Tibial artery (tissue), 4 donors: ENCODE measurements around the gene ANKRD24.
A peak's percentile ranks its signal among the peaks of the same experiment; 100 is the strongest.
"Not testable (repeated sequence)": the region's sequence is repeated elsewhere in the genome, so short reads cannot be mapped to it uniquely, and the experiment has no call there.

Source experiments
- DNase-seq, 2 donors: peaks; one replicate each; pipeline ENCODE4 v3.0.0-alpha.2; 2019
- H3K27ac ChIP-seq, 2 donors: fragments of 200-600 bp; sonication (generic) in 1 of 2; 1 replicate in 1 of 2; 2 replicates in 1 of 2; pipeline ENCODE4 v1.5.1; 2018 to 2019; ENCODE audit warnings: mild to moderate bottlenecking in 1 of 2
- H3K27me3 ChIP-seq, 2 donors: fragments of 200-600 bp; sonication (generic) in 1 of 2; one replicate each; pipeline versions ENCODE4 v1.5.1 to v1.6.0; 2016 to 2019
- H3K36me3 ChIP-seq, 3 donors: fragments of 200-600 bp; sonication (generic) in 2 of 3; one replicate each; pipeline ENCODE4 v1.5.1; 2016 to 2019; ENCODE audit warnings: mild to moderate bottlenecking in 2 of 3
- H3K4me1 ChIP-seq, 4 donors: fragments of 200-600 bp; sonication (generic) in 2 of 4; 1 replicate in 3 of 4; 2 replicates in 1 of 4; pipeline ENCODE4 v1.5.1; 2016 to 2019
- H3K4me3 ChIP-seq, 2 donors: fragments of 200-600 bp; sonication (generic) in 1 of 2; 1 replicate in 1 of 2; 2 replicates in 1 of 2; pipeline ENCODE4 v1.5.1; 2018 to 2019; ENCODE audit warnings: mild to moderate bottlenecking in 2 of 2
- H3K9me3 ChIP-seq, 3 donors: fragments of 200-600 bp; sonication (generic) in 1 of 3; one replicate each; pipeline ENCODE4 v1.5.1; 2016 to 2019
- intact Hi-C: fragments of 100-400 bp; cut with DNase I; formaldehyde crosslinking; loops from one replicate; pipeline ENCODE4 v1.15.0; 2023; ENCODE audit warnings: low total_unique reads
- TF ChIP-seq, protein P1 (sequence below), 2 experiments: fragments of 200-600 bp in 1 of 2; fragments of 450-650 bp in 1 of 2; IDR thresholded peaks; one replicate each; pipeline ENCODE4 v1.5.1; 2017 to 2019; ENCODE audit warnings: antibody characterized with exemption in 2 of 2, mild to moderate bottlenecking in 1 of 2, moderate library complexity in 1 of 2

The ANKRD24 gene

GRCh38 chr19:4228765-4229178, 46.3 kb downstream of the ANKRD24 start:
- intact Hi-C loops = no loop called here
- Histone ChIP-seq H3K27ac (no peak overlapping the region), H3K4me3 (no peak overlapping the region), H3K9me3 (no peaks in the 10 kb centered on the region), H3K27me3 (peaks cover 0 to 62% of the 10 kb centered on the region in 2 donors), H3K36me3 (no peaks in the 10 kb centered on the region), H3K4me1 (no peaks in the 10 kb centered on the region)
- TF ChIP-seq, protein P1, sequence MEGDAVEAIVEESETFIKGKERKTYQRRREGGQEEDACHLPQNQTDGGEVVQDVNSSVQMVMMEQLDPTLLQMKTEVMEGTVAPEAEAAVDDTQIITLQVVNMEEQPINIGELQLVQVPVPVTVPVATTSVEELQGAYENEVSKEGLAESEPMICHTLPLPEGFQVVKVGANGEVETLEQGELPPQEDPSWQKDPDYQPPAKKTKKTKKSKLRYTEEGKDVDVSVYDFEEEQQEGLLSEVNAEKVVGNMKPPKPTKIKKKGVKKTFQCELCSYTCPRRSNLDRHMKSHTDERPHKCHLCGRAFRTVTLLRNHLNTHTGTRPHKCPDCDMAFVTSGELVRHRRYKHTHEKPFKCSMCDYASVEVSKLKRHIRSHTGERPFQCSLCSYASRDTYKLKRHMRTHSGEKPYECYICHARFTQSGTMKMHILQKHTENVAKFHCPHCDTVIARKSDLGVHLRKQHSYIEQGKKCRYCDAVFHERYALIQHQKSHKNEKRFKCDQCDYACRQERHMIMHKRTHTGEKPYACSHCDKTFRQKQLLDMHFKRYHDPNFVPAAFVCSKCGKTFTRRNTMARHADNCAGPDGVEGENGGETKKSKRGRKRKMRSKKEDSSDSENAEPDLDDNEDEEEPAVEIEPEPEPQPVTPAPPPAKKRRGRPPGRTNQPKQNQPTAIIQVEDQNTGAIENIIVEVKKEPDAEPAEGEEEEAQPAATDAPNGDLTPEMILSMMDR (IDR thresholded peaks at IDR 0.05) = no peak
- no peak for DNase-seq

- peaks cover 0 to 68% of the 10 kb centered on the region in 2 donors for H3K27me3 ChIP-seq
- no peaks in the 10 kb centered on the region for H3K9me3 ChIP-seq
- H3K4me3 ChIP-seq = no peak within 1 kb of the TSS
- TF ChIP-seq, protein P1 (IDR thresholded peaks at IDR 0.05) = no peak
- H3K4me1 ChIP-seq = no peaks in the 10 kb centered on the region
- H3K27ac ChIP-seq = no peak within 1 kb of the TSS
- DNase-seq = peak in 1 of 2 donors; percentile 27
- intact Hi-C loops = no loop called here
- no peaks in the 10 kb centered on the region for H3K36me3 ChIP-seq
Observed at GRCh38 chr19:4229179-4229931, 46.9 kb downstream of the ANKRD24 start, which contains the start of gene EBI3. Gene EBI3, plus strand, starts transcription at chr19:4229523. Its CDS starts 28 bp downstream, at chr19:4229551.

DNA sequence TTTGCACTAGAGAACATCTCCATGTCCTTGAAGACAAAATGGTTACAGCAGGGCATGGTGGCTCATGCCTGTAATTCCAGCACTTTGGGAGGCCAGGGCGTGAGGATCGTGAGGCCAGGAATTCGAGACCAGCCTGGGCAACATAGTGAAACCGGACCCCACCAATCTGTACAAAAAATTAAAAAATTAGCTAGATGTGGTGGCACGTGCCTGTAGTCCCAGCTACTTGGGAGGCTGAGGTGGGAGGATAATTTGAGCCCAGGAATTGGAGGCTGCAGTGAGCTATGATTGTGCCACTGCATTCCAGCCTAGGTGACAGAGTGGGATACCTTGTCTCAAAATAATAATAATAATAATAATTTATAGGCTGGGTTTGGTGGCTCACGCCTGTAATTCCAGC, 47.7 kb downstream of the ANKRD24 start:
- H3K27me3 ChIP-seq = peaks cover 0 to 77% of the 10 kb centered on the region in 2 donors
- intact Hi-C loops = not testable (repeated sequence)

DNA sequence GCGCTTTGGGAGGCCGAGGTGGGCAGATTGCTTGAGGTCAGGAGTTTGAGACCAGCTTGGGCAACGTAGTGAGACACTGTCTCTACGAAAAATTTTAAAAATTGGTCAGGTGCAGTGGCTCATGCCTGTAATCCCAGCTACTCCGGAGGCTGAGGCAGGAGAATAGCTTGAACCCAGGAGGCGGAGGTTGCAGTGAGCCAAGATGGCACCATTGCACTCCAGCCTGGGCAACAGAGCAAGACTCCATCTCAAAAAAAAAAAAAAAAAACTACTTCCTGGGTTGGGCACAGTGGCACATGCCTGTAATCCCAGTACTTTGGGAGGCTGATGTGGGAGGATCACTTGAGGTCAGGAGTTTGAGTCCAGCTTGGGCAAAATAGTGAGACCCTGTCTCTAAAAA, 49.0 kb downstream of the ANKRD24 start:
- H3K9me3 ChIP-seq, H3K4me3 ChIP-seq, DNase-seq, intact Hi-C loops, H3K36me3 ChIP-seq, H3K4me1 ChIP-seq, H3K27ac ChIP-seq: not testable (repeated sequence)
- H3K27me3 ChIP-seq = peaks cover 0 to 79% of the 10 kb centered on the region in 2 donors

More for the DNA sequence above, 47.7 kb downstream of the ANKRD24 start:
- H3K36me3 ChIP-seq, H3K9me3 ChIP-seq, DNase-seq, H3K27ac ChIP-seq, H3K4me3 ChIP-seq, H3K4me1 ChIP-seq: not testable (repeated sequence)

GRCh38 chr19:4232139-4232538, 49.6 kb downstream of the ANKRD24 start:
- DNase-seq, H3K9me3 ChIP-seq, H3K36me3 ChIP-seq, H3K4me3 ChIP-seq, intact Hi-C loops, H3K27ac ChIP-seq, H3K4me1 ChIP-seq: not testable (repeated sequence)
- H3K27me3 ChIP-seq = peaks cover 0 to 81% of the 10 kb centered on the region in 2 donors

- no peak overlapping the region for H3K27ac ChIP-seq
- intact Hi-C loops = no loop called here
- no peaks in the 10 kb centered on the region for H3K4me1 ChIP-seq
- no peaks in the 10 kb centered on the region for H3K9me3 ChIP-seq
- H3K4me3 ChIP-seq = no peak overlapping the region
- H3K36me3 ChIP-seq = no peaks in the 10 kb centered on the region
- DNase-seq = no peak
- peaks cover 0 to 78% of the 10 kb centered on the region in 2 donors for H3K27me3 ChIP-seq
- TF ChIP-seq, protein P1 (IDR thresholded peaks at IDR 0.05) = no peak
Observed at GRCh38 chr19:4232614-4233281, 50.3 kb downstream of the ANKRD24 start.

GRCh38 chr19:4233282-4233853, 50.9 kb downstream of the ANKRD24 start:
- intact Hi-C loops = no loop called here
- no peak for DNase-seq
- H3K27me3 ChIP-seq = peaks cover 0 to 77% of the 10 kb centered on the region in 2 donors

More at GRCh38 chr19:4233282-4233853, 50.9 kb downstream of the ANKRD24 start:
- H3K9me3 ChIP-seq = no peaks in the 10 kb centered on the region
- no peak overlapping the region for H3K4me3 ChIP-seq
- H3K36me3 ChIP-seq = no peaks in the 10 kb centered on the region
- TF ChIP-seq, protein P1 (IDR thresholded peaks at IDR 0.05) = peak; percentile 16 to 29
- H3K4me1 ChIP-seq = no peaks in the 10 kb centered on the region
- no peak overlapping the region for H3K27ac ChIP-seq
